ENCODE results near the gene FBXO47. TPM values are rescaled to one million over a fixed set of nuclear protein-coding genes. Genes with fewer than 3 reads are reported as not detected.

The FBXO47 gene
- total and polyA plus RNA-seq, 9 of the 15 experiments (the other 6 are each of a cell fraction or from before 2014, with no cell fraction given): not detected

DNA sequence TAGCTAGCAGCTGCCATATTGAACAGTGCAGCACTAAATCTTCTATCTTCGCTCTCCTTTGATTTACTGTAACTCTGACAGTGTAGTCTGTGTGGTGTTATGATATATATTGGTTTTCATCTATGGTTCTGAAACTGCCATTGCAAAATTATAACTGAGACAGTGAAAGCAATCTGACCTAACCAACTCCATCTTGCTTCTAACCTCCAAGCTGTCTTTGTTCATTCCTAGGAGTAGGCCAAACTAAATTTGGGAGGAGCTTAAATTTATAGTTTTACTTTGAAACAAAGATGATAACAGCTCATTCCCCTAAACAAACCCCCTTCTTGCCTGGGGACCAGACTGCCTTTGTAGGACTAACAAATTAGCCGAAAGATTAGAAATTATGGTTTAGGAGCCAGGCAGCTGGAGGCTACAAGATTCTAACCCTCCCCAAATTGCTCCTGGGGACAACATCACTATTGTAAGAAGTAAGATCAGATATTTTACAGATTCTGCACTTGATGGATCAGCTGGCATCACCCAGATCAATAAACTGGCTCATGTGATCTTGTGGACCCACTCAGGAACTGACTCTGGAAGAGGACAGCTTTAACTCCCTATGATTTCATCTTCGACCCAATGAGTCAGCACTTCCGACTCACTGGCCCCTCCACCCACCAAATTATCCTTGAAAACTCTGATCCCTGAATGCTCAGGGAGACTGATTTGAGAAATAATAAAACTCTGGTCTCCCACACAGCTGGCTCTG, 47.0 kb upstream of the FBXO47 start (continued):
- TF ChIP-seq, protein P1, sequence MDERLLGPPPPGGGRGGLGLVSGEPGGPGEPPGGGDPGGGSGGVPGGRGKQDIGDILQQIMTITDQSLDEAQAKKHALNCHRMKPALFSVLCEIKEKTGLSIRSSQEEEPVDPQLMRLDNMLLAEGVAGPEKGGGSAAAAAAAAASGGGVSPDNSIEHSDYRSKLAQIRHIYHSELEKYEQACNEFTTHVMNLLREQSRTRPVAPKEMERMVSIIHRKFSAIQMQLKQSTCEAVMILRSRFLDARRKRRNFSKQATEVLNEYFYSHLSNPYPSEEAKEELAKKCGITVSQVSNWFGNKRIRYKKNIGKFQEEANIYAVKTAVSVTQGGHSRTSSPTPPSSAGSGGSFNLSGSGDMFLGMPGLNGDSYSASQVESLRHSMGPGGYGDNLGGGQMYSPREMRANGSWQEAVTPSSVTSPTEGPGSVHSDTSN (CRISPR knock-in tag; IDR thresholded peaks at IDR 0.05; ENCODE audit: low read depth): no peak
- TF ChIP-seq, protein P1 (tag; conservative IDR thresholded peaks at IDR 0.05; ENCODE audit: low read depth): peak; percentile 85
- TF ChIP-seq EP400 (IDR thresholded peaks at IDR 0.05) (peak; percentile 1; the same call in 1 of the 2 replicates), CREBBP (IDR thresholded peaks at IDR 0.05; ENCODE audit: low read depth, low read length) (no peak), JUN (IDR thresholded peaks at IDR 0.05; ENCODE audit: borderline replicate concordance, low read depth, low read length) (peak; percentile 73), JUN (CRISPR knock-in tag; IDR thresholded peaks at IDR 0.05; ENCODE audit: borderline replicate concordance) (no peak), ZNF830 (CRISPR knock-in tag; IDR thresholded peaks at IDR 0.05) (peak; percentile 95; the same call in 1 of the 2 replicates), POLR2G (IDR thresholded peaks at IDR 0.05; ENCODE audit: low read depth, low read length) (no peak), SP1 (CRISPR knock-in tag; IDR thresholded peaks at IDR 0.05) (no peak), EGR1 (conservative IDR thresholded peaks at IDR 0.05) (no peak), PYGO2 (tag; IDR thresholded peaks at IDR 0.05) (peak; percentile 96), ZNF347 (CRISPR knock-in tag; IDR thresholded peaks at IDR 0.05; ENCODE audit: low read depth) (peak; percentile 84), ARID1B (IDR thresholded peaks at IDR 0.05) (peak; percentile 79), KDM4B (IDR thresholded peaks at IDR 0.05; ENCODE audit: borderline replicate concordance in 2 of 2, low read depth in 1 of 2) (no peak), CEBPG (CRISPR knock-in tag; IDR thresholded peaks at IDR 0.05) (no peak), CEBPG (tag; conservative IDR thresholded peaks at IDR 0.05 in 1 of 2, IDR thresholded peaks at IDR 0.05 in 1 of 2) (no peak)
- TF ChIP-seq, protein P2, sequence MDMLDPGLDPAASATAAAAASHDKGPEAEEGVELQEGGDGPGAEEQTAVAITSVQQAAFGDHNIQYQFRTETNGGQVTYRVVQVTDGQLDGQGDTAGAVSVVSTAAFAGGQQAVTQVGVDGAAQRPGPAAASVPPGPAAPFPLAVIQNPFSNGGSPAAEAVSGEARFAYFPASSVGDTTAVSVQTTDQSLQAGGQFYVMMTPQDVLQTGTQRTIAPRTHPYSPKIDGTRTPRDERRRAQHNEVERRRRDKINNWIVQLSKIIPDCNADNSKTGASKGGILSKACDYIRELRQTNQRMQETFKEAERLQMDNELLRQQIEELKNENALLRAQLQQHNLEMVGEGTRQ (CRISPR knock-in tag; IDR thresholded peaks at IDR 0.05): peak; percentile 70

Data from K562 (cell line).